Measurements from ENCODE around the gene OSBPL8.

The OSBPL8 gene

GRCh38 chr12:76559400-76560085 lies at the start of gene OSBPL8:
TSS of gene OSBPL8 (minus strand) at chr12:76559771. CDS start at chr12:76487551, 72,220 bp downstream.
- DNase-seq, result peak; percentile 99
- Mint-ChIP-seq H3K4me1 (ENCODE audit: low read depth) (peaks cover 41% of the 10 kb centered on the region), H3K9me3 (no peaks in the 10 kb centered on the region), H3K4me3 (peak within 1 kb of the TSS; percentile 92), H3K27me3 (no peaks in the 10 kb centered on the region), H3K36me3 (ENCODE audit: low read depth) (peaks cover 25% of the 10 kb centered on the region), H3K27ac (peak within 1 kb of the TSS; percentile 99)

- no peak for DNase-seq
- Mint-ChIP-seq H3K4me3 (no peak overlapping the region), H3K4me1 (ENCODE audit: low read depth) (no peaks in the 10 kb centered on the region), H3K9me3 (no peaks in the 10 kb centered on the region), H3K27ac (no peak overlapping the region), H3K27me3 (peaks cover 3% of the 10 kb centered on the region), H3K36me3 (ENCODE audit: low read depth) (no peaks in the 10 kb centered on the region)
Observed at GRCh38 chr12:76608070-76608469, 48.5 kb upstream of the OSBPL8 start.

GRCh38 chr12:76595056-76595455 lies 35.5 kb upstream of the OSBPL8 start:
- Mint-ChIP-seq H3K36me3 (ENCODE audit: low read depth) (no peaks in the 10 kb centered on the region), H3K4me1 (ENCODE audit: low read depth) (no peaks in the 10 kb centered on the region), H3K27me3 (no peaks in the 10 kb centered on the region), H3K9me3 (peaks cover 2% of the 10 kb centered on the region), H3K27ac (no peak overlapping the region), H3K4me3 (no peak overlapping the region)
- DNase-seq, result no peak

- Mint-ChIP-seq H3K36me3 (ENCODE audit: low read depth) (no peaks in the 10 kb centered on the region), H3K4me3 (no peak overlapping the region), H3K9me3 (peaks cover 2% of the 10 kb centered on the region), H3K4me1 (ENCODE audit: low read depth) (peaks cover 3% of the 10 kb centered on the region), H3K27ac (no peak overlapping the region), H3K27me3 (no peaks in the 10 kb centered on the region)
- no peak for DNase-seq
Observed at GRCh38 chr12:76591476-76591875, 31.9 kb upstream of the OSBPL8 start.

- no peak overlapping the region for H3K27ac Mint-ChIP-seq
- peaks cover 2% of the 10 kb centered on the region for H3K9me3 Mint-ChIP-seq
- DNase-seq, result no peak
- no peak overlapping the region for H3K4me3 Mint-ChIP-seq
- no peaks in the 10 kb centered on the region for H3K36me3 Mint-ChIP-seq (ENCODE audit: low read depth)
- no peaks in the 10 kb centered on the region for H3K27me3 Mint-ChIP-seq
- peaks cover 3% of the 10 kb centered on the region for H3K4me1 Mint-ChIP-seq (ENCODE audit: low read depth)
Observed at GRCh38 chr12:76590131-76590530, 30.6 kb upstream of the OSBPL8 start.

GRCh38 chr12:76588881-76589565 lies 29.5 kb upstream of the OSBPL8 start:
- no peaks in the 10 kb centered on the region for H3K36me3 Mint-ChIP-seq (ENCODE audit: low read depth)
- H3K27me3 Mint-ChIP-seq, result no peaks in the 10 kb centered on the region
- DNase-seq, result no peak
- peaks cover 3% of the 10 kb centered on the region for H3K4me1 Mint-ChIP-seq (ENCODE audit: low read depth)
- peak overlapping the region; percentile 12 for H3K27ac Mint-ChIP-seq
- peaks cover 2% of the 10 kb centered on the region for H3K9me3 Mint-ChIP-seq
- no peak overlapping the region for H3K4me3 Mint-ChIP-seq

GRCh38 chr12:76587428-76588178 lies 28.0 kb upstream of the OSBPL8 start:
- Mint-ChIP-seq H3K36me3 (ENCODE audit: low read depth) (no peaks in the 10 kb centered on the region), H3K9me3 (peaks cover 2% of the 10 kb centered on the region), H3K4me1 (ENCODE audit: low read depth) (peaks cover 3% of the 10 kb centered on the region), H3K4me3 (no peak overlapping the region), H3K27ac (no peak overlapping the region), H3K27me3 (no peaks in the 10 kb centered on the region)
- DNase-seq, result no peak

GRCh38 chr12:76586764-76587395 lies 27.3 kb upstream of the OSBPL8 start:
- Mint-ChIP-seq H3K9me3 (no peaks in the 10 kb centered on the region), H3K36me3 (ENCODE audit: low read depth) (no peaks in the 10 kb centered on the region), H3K4me1 (ENCODE audit: low read depth) (peaks cover 3% of the 10 kb centered on the region), H3K27ac (no peak overlapping the region), H3K4me3 (no peak overlapping the region), H3K27me3 (no peaks in the 10 kb centered on the region)
- DNase-seq, result no peak

- no peaks in the 10 kb centered on the region for H3K27me3 Mint-ChIP-seq
- H3K27ac Mint-ChIP-seq, result no peak overlapping the region
- no peaks in the 10 kb centered on the region for H3K36me3 Mint-ChIP-seq (ENCODE audit: low read depth)
- no peak overlapping the region for H3K4me3 Mint-ChIP-seq
- DNase-seq, result no peak
- no peaks in the 10 kb centered on the region for H3K9me3 Mint-ChIP-seq
- peaks cover 1% of the 10 kb centered on the region for H3K4me1 Mint-ChIP-seq (ENCODE audit: low read depth)
Observed at GRCh38 chr12:76583301-76583700, 23.7 kb upstream of the OSBPL8 start.

- Mint-ChIP-seq H3K4me3 (no peak overlapping the region), H3K9me3 (peaks cover 6% of the 10 kb centered on the region), H3K4me1 (ENCODE audit: low read depth) (peaks cover 11% of the 10 kb centered on the region), H3K36me3 (ENCODE audit: low read depth) (no peaks in the 10 kb centered on the region), H3K27ac (no peak overlapping the region), H3K27me3 (no peaks in the 10 kb centered on the region)
- DNase-seq, result no peak
Observed at GRCh38 chr12:76573840-76574373, 14.3 kb upstream of the OSBPL8 start.

GRCh38 chr12:76571256-76571655 lies 11.7 kb upstream of the OSBPL8 start:
- Mint-ChIP-seq H3K36me3 (ENCODE audit: low read depth) (no peaks in the 10 kb centered on the region), H3K4me3 (no peak overlapping the region), H3K27ac (no peak overlapping the region), H3K27me3 (no peaks in the 10 kb centered on the region), H3K9me3 (peaks cover 6% of the 10 kb centered on the region), H3K4me1 (ENCODE audit: low read depth) (peaks cover 11% of the 10 kb centered on the region)
- no peak for DNase-seq

GRCh38 chr12:76569685-76570604 lies 10.4 kb upstream of the OSBPL8 start:
- Mint-ChIP-seq H3K36me3 (ENCODE audit: low read depth) (no peaks in the 10 kb centered on the region), H3K4me1 (ENCODE audit: low read depth) (peaks cover 11% of the 10 kb centered on the region), H3K27ac (no peak overlapping the region), H3K4me3 (no peak overlapping the region), H3K9me3 (peaks cover 6% of the 10 kb centered on the region), H3K27me3 (no peaks in the 10 kb centered on the region)
- DNase-seq, result no peak

- no peak for DNase-seq
- Mint-ChIP-seq H3K27me3 (no peaks in the 10 kb centered on the region), H3K4me1 (ENCODE audit: low read depth) (peaks cover 11% of the 10 kb centered on the region), H3K4me3 (no peak overlapping the region), H3K36me3 (ENCODE audit: low read depth) (no peaks in the 10 kb centered on the region), H3K9me3 (peaks cover under 1% of the 10 kb centered on the region), H3K27ac (no peak overlapping the region)
Observed at GRCh38 chr12:76568888-76569551, 9.4 kb upstream of the OSBPL8 start.

All from activated T-cell treated with anti-CD3 and anti-CD28 coated beads, Interleukin-2, amount 50 U/mL, for 24 hours (primary cell).